CD1c-positive myeloid dendritic cell (primary cell): Measurements from ENCODE around the gene TUSC2.
A peak's percentile ranks its signal among the peaks of the same experiment; 100 is the strongest.

Experiments
- DNase-seq: peaks from one replicate; pipeline ENCODE4 v3.0.0-alpha.2; 2016; ENCODE audit errors: extremely low spot score

The TUSC2 gene

GRCh38 chr3:50354850-50355249 lies 26.8 kb upstream of the TUSC2 start:
- DNase-seq = no peak

- no peak for DNase-seq
Measured at GRCh38 chr3:50354186-50354764, 26.3 kb upstream of the TUSC2 start.

GRCh38 chr3:50353245-50354004 lies 25.4 kb upstream of the TUSC2 start:
- no peak for DNase-seq

GRCh38 chr3:50352781-50353180 lies 24.8 kb upstream of the TUSC2 start:
- peak; percentile 67 for DNase-seq

GRCh38 chr3:50351323-50351697 lies 23.3 kb upstream of the TUSC2 start:
- no peak for DNase-seq

- DNase-seq = peak; percentile 99
Measured at GRCh38 chr3:50350527-50351322, 22.7 kb upstream of the TUSC2 start, which contains the start of the genes CYB561D2 and NPRL2. Gene CYB561D2 (plus strand): TSS chr3:50350862. CDS start chr3:50351434, 572 bp downstream. Gene NPRL2 (minus strand): TSS chr3:50350775. CDS start chr3:50350652, 123 bp downstream.

- DNase-seq = no peak
Measured at GRCh38 chr3:50350213-50350526, 22.1 kb upstream of the TUSC2 start.

- peak; percentile 87 for DNase-seq
Measured at GRCh38 chr3:50347187-50347813, 19.3 kb upstream of the TUSC2 start.

GRCh38 chr3:50345586-50346234 lies 17.7 kb upstream of the TUSC2 start, which contains the start of gene ZMYND10:
Gene ZMYND10 (minus strand): TSS chr3:50345732. CDS start chr3:50345579, 153 bp downstream.
- DNase-seq = peak; percentile 91

GRCh38 chr3:50345008-50345407 lies 17.0 kb upstream of the TUSC2 start:
- DNase-seq = no peak

GRCh38 chr3:50342813-50343633 lies 15.0 kb upstream of the TUSC2 start:
- DNase-seq = no peak

GRCh38 chr3:50341996-50342650 lies 14.1 kb upstream of the TUSC2 start:
- no peak for DNase-seq

- DNase-seq = no peak
Measured at GRCh38 chr3:50341537-50341936, 13.5 kb upstream of the TUSC2 start.

- DNase-seq = peak; percentile 87
Measured at GRCh38 chr3:50340448-50341329, 12.7 kb upstream of the TUSC2 start, which contains the start of gene RASSF1. Gene RASSF1 (minus strand): TSS chr3:50340836. CDS start chr3:50340805, 31 bp downstream.

- no peak for DNase-seq
Measured at GRCh38 chr3:50340147-50340447, 12.1 kb upstream of the TUSC2 start.

GRCh38 chr3:50339485-50340146 lies 11.6 kb upstream of the TUSC2 start:
- no peak for DNase-seq

- DNase-seq = peak; percentile 71
Measured at GRCh38 chr3:50338965-50339364, 10.9 kb upstream of the TUSC2 start.

GRCh38 chr3:50337175-50337861 lies 9.3 kb upstream of the TUSC2 start:
- peak; percentile 99 for DNase-seq
